Measurements from ENCODE around the gene ZIC5. TPM values are rescaled to one million over a fixed set of nuclear protein-coding genes. Genes with fewer than 3 reads are reported as not detected.
A peak's percentile ranks its signal among the peaks of the same experiment; 100 is the strongest.

The ZIC5 gene
- total and polyA plus RNA-seq, 9 of the 15 experiments (the other 6 are each of a cell fraction or from before 2014, with no cell fraction given) = 0.57 to 2.0 (median 1.1) TPM

DNA sequence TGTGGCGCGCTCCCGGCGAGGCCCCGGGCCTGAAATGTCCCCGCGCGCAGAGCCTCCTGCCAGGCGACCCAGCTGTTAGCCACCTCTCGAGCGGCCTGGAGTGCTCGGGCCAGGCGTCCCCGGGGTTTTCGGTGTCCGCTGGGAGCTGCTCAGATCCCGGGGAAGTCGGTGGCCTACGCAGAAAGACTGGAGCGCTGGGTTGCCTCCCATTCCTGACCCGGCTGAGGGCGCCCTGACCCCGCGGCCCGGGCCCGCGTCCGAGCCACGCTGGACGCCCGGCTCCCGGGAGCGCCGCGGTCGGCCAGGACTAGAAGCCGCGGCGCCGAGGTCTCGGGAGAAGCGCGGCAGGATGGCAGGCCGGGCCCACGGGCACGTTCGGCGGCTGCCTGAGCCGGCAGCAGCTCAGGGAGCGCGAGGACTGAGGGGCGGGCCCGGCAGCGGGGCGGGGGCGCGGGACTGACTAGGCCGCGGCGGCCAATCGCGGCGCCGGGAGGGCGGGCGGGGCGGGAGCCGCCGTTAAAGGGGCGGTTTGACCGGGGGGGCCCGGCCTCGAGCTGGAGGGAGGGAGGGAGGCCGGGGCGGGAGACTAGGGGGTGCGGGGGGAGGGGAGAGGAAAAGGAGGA lies 8.7 kb upstream of the ZIC5 start (continued):
- TF ChIP-seq, protein P1, sequence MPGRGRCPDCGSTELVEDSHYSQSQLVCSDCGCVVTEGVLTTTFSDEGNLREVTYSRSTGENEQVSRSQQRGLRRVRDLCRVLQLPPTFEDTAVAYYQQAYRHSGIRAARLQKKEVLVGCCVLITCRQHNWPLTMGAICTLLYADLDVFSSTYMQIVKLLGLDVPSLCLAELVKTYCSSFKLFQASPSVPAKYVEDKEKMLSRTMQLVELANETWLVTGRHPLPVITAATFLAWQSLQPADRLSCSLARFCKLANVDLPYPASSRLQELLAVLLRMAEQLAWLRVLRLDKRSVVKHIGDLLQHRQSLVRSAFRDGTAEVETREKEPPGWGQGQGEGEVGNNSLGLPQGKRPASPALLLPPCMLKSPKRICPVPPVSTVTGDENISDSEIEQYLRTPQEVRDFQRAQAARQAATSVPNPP (IDR thresholded peaks at IDR 0.05; ENCODE audit: borderline replicate concordance, insufficient read depth, insufficient read length) = no peak
- no peak for TF ChIP-seq OTX1 (CRISPR knock-in tag; IDR thresholded peaks at IDR 0.05)
- TF ChIP-seq KLF6 (CRISPR knock-in tag; IDR thresholded peaks at IDR 0.05; ENCODE audit: borderline replicate concordance) = no peak
- TF ChIP-seq, protein P2, sequence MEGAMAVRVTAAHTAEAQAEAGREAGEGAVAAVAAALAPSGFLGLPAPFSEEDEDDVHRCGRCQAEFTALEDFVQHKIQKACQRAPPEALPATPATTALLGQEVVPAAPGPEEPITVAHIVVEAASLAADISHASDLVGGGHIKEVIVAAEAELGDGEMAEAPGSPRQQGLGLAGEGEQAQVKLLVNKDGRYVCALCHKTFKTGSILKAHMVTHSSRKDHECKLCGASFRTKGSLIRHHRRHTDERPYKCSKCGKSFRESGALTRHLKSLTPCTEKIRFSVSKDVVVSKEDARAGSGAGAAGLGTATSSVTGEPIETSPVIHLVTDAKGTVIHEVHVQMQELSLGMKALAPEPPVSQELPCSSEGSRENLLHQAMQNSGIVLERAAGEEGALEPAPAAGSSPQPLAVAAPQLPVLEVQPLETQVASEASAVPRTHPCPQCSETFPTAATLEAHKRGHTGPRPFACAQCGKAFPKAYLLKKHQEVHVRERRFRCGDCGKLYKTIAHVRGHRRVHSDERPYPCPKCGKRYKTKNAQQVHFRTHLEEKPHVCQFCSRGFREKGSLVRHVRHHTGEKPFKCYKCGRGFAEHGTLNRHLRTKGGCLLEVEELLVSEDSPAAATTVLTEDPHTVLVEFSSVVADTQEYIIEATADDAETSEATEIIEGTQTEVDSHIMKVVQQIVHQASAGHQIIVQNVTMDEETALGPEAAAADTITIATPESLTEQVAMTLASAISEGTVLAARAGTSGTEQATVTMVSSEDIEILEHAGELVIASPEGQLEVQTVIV (CRISPR knock-in tag; IDR thresholded peaks at IDR 0.05; ENCODE audit: borderline replicate concordance) = no peak
- no peak for TF ChIP-seq MXI1 (IDR thresholded peaks at IDR 0.05; ENCODE audit: low read depth, low read length)
- peak; percentile 47 for TF ChIP-seq RB1 (IDR thresholded peaks at IDR 0.05; ENCODE audit: low read depth)
- no peak for TF ChIP-seq ZFP1 (CRISPR knock-in tag; IDR thresholded peaks at IDR 0.05)
- TF ChIP-seq ZNF644 (tag; IDR thresholded peaks at IDR 0.05; ENCODE audit: low read depth) = no peak
- TF ChIP-seq GATAD2B (IDR thresholded peaks at IDR 0.05; ENCODE audit: borderline replicate concordance) = peak; percentile 29; the same call in 1 of the 2 replicates
- TF ChIP-seq DDX20 (tag; IDR thresholded peaks at IDR 0.05; ENCODE audit: low read depth) = no peak
- TF ChIP-seq, protein P3, sequence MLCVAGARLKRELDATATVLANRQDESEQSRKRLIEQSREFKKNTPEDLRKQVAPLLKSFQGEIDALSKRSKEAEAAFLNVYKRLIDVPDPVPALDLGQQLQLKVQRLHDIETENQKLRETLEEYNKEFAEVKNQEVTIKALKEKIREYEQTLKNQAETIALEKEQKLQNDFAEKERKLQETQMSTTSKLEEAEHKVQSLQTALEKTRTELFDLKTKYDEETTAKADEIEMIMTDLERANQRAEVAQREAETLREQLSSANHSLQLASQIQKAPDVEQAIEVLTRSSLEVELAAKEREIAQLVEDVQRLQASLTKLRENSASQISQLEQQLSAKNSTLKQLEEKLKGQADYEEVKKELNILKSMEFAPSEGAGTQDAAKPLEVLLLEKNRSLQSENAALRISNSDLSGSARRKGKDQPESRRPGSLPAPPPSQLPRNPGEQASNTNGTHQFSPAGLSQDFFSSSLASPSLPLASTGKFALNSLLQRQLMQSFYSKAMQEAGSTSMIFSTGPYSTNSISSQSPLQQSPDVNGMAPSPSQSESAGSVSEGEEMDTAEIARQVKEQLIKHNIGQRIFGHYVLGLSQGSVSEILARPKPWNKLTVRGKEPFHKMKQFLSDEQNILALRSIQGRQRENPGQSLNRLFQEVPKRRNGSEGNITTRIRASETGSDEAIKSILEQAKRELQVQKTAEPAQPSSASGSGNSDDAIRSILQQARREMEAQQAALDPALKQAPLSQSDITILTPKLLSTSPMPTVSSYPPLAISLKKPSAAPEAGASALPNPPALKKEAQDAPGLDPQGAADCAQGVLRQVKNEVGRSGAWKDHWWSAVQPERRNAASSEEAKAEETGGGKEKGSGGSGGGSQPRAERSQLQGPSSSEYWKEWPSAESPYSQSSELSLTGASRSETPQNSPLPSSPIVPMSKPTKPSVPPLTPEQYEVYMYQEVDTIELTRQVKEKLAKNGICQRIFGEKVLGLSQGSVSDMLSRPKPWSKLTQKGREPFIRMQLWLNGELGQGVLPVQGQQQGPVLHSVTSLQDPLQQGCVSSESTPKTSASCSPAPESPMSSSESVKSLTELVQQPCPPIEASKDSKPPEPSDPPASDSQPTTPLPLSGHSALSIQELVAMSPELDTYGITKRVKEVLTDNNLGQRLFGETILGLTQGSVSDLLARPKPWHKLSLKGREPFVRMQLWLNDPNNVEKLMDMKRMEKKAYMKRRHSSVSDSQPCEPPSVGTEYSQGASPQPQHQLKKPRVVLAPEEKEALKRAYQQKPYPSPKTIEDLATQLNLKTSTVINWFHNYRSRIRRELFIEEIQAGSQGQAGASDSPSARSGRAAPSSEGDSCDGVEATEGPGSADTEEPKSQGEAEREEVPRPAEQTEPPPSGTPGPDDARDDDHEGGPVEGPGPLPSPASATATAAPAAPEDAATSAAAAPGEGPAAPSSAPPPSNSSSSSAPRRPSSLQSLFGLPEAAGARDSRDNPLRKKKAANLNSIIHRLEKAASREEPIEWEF (CRISPR knock-in tag; IDR thresholded peaks at IDR 0.05) = no peak
- TF ChIP-seq, protein P4, sequence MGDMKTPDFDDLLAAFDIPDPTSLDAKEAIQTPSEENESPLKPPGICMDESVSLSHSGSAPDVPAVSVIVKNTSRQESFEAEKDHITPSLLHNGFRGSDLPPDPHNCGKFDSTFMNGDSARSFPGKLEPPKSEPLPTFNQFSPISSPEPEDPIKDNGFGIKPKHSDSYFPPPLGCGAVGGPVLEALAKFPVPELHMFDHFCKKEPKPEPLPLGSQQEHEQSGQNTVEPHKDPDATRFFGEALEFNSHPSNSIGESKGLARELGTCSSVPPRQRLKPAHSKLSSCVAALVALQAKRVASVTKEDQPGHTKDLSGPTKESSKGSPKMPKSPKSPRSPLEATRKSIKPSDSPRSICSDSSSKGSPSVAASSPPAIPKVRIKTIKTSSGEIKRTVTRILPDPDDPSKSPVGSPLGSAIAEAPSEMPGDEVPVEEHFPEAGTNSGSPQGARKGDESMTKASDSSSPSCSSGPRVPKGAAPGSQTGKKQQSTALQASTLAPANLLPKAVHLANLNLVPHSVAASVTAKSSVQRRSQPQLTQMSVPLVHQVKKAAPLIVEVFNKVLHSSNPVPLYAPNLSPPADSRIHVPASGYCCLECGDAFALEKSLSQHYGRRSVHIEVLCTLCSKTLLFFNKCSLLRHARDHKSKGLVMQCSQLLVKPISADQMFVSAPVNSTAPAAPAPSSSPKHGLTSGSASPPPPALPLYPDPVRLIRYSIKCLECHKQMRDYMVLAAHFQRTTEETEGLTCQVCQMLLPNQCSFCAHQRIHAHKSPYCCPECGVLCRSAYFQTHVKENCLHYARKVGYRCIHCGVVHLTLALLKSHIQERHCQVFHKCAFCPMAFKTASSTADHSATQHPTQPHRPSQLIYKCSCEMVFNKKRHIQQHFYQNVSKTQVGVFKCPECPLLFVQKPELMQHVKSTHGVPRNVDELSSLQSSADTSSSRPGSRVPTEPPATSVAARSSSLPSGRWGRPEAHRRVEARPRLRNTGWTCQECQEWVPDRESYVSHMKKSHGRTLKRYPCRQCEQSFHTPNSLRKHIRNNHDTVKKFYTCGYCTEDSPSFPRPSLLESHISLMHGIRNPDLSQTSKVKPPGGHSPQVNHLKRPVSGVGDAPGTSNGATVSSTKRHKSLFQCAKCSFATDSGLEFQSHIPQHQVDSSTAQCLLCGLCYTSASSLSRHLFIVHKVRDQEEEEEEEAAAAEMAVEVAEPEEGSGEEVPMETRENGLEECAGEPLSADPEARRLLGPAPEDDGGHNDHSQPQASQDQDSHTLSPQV (IDR thresholded peaks at IDR 0.05) = peak; percentile 73

All from K562 (cell line).